D341Med (cell line): Measurements from ENCODE around the gene PDCD10.

Experiments
- DNase-seq: peaks from one replicate; pipeline ENCODE4 v3.0.0; 2012; ENCODE audit warnings: low spot score

The PDCD10 gene

GRCh38 chr3:167735233-167736138, 794 bp upstream of the PDCD10 start, which contains the start of gene SERPINI1:
SERPINI1 (plus strand) TSS chr3:167735721; CDS start chr3:167789129, 53,408 bp downstream.
- DNase-seq: peak; percentile 83

DNA sequence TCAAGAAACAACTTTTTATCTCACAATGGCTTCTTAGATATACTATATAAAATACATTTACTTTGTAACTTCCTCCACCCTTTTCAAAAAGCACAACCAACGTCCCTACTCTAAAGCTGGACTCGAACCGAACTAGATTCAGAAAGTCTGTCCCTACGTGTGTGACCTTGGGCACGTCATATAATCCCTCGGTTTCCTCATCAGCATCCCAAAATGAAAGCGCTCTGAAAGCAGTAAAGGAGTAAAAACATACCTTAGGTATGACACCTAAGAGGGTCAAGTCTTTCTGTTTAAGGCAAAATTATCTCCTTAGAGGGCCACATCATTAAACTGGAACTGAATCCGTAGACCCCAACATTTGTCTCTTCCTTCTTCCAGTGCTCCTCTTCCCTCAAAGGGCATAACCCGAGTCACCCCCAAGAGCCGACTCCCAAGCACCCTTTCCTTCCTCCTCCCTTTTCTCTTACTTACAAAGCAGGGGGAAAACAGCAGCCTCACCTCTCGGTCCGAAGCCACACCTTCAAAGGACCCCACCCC, 663 bp downstream of the PDCD10 start:
- DNase-seq: no peak

DNA sequence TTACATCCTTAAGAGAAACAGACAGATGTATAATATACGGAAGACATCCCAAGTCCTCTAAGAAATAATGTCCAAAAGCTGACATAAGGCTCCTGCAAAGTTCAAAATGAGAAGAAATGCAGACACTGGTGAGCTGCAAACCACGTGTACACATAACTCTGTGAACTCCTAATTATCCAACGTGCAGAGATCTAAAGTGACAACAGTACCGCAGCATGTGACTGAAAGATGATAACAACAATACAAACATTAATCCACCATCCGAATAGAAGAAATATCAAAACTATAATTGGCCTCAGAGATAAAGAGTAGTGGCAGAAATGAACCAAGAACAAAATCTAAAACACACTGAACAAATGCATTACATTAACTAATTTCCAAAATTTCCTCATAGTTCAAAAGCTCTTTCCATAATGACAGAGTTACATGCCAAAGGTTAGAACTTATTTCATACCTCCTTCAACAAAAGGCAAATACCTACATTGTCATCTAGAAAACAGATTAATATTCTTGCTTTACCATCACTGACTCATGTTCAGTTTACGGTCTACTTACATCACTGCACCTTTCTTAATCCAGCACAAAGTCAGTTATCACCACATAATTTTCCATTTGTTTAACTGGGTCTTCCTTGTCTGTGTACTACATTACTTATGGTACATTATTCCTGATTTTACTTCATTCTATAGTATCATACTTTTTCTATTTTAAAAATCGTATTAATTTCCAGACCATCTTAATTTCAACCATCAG, 2.2 kb downstream of the PDCD10 start:
- DNase-seq: no peak

DNA sequence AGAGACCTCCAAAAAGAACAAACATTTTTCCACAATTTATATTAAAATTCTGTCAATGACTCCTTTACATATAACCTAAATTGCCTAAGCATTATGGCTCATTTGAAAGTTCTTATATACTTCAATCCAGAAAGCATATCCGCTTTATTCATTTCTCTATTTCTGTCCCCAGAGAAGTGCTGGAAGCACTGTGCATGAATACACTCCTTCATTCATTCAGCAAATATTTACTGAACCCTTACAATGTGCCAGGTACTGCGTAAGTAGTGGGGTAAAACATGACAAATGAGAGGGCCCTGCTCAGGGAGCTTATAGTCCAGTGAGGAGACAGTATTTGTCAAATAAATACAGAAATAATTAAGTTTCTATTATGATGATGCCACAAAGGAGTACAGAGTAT, 3.3 kb downstream of the PDCD10 start:
- DNase-seq: no peak

DNA sequence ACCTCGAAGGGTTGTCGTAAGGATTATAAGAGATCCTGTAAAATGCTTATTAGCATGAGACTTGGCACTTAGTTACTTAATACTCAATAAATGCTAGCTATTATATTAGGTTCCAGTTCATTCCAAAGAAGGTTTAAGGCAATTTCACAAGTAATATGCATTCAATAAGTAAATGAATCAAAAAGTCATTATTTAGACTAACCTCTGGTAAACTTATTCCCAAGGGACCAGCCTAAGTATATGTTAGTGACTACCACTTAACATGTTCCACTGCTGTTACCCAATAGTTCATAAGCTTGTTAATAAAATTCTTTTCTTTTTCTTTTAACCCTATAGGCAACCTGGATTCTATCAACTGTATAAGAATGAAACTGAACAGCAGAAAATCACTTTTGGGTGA, 5.1 kb downstream of the PDCD10 start:
- no peak for DNase-seq

DNA sequence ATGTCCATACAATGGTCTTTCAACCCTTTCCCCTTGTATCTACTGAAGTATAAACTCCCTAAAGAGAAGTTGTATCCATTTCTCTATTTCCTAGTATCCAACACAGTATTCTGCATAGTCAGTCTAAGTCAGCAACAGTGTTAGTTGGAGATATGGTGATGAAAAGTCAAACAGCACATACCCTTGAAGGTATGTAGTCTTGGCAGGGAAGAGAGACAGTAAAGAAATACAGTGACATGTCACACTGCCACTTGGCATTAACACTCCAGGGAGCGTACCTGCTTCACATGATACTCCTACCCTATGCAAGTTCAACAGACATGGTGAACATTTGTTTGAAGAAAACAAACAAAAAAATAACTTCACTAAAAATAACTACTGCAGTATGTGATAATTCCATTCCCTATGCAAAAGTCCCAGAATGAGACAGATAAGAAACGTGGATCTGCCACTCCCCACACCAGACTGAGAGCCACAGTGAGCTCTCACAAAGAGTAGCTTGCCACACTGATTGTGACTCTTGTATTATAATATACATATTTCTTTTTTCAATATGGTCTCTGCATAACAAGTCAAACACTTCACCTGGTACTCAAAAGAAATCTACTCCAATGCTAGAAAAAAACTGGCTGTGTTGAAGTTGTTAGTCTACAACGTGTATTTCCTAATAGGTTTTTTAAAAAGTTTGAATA, 5.9 kb downstream of the PDCD10 start:
- DNase-seq: no peak

- no peak for DNase-seq
Observed at GRCh38 chr3:167728176-167728575, 6.5 kb downstream of the PDCD10 start.

GRCh38 chr3:167723872-167724271, 10.8 kb downstream of the PDCD10 start:
- DNase-seq: no peak

GRCh38 chr3:167723025-167723512, 11.6 kb downstream of the PDCD10 start:
- no peak for DNase-seq

GRCh38 chr3:167718582-167718981, 16.1 kb downstream of the PDCD10 start:
- no peak for DNase-seq

GRCh38 chr3:167716920-167717319, 17.8 kb downstream of the PDCD10 start:
- DNase-seq: no peak

DNA sequence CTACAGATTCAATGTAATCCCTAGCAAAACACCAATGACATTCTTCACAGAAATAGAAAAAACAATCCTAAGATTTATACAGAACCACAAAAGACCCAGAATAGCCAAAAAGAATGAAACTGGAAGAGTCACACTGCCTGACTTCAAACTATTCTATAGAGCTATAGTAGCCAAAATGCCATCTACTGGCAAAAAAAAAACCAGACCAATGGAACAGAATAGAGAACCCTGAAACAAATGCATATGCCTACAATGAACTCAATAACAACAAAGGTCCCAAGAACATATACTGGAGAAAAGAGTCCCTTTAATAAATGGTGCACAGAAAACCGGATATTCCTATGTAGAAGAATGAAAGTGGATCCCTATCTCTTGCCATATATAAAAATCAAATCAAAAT, 19.8 kb downstream of the PDCD10 start:
- DNase-seq: no peak

- DNase-seq: no peak
Observed at GRCh38 chr3:167712445-167712844, 22.2 kb downstream of the PDCD10 start.

DNA sequence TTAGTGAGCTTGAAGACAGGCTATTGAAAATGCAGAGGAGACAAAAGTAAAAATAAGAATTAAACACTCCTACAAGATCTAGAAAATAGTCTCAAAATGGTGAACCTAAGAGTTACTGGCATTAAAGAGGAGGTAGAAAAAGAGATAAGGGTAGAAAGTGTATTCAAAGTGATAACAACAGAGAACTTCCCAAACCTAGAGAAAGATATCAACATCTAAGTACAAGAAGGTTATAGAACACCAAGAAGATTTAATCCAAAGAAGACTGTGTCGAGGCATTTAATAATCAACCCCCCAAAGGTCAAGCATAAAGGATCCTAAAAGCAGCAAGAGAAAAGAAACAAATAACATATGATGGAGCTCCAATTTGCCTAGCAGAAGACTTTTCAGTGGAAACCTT, 23.3 kb downstream of the PDCD10 start:
- DNase-seq: no peak

GRCh38 chr3:167710552-167710951, 24.1 kb downstream of the PDCD10 start:
- no peak for DNase-seq

- DNase-seq: no peak
Observed at GRCh38 chr3:167709690-167710089, 25.0 kb downstream of the PDCD10 start.

GRCh38 chr3:167705840-167706239, 28.9 kb downstream of the PDCD10 start:
- DNase-seq: no peak

- DNase-seq: no peak
Observed at GRCh38 chr3:167700926-167701325, 33.8 kb downstream of the PDCD10 start.

- no peak for DNase-seq
Observed at GRCh38 chr3:167700046-167700445, 34.6 kb downstream of the PDCD10 start.

DNA sequence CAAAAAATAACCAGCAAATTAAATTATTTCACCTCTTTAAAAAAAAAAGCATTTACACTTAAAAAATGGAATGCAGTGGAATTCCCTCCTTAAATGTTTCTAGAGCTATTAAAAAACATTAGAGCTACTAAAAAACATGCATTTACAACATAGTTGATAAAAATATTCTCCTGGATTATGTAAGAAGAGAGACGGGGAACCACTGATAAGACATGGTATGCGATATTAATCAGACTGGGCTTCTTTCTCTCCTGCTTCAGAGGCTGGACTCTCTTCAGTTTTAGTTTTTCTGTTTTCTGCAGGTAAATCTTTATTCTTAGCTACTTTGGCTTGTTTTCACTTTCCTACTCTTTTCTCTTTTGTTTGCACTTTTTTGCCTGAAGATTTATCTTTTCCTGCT, 40.6 kb downstream of the PDCD10 start:
- no peak for DNase-seq

- DNase-seq: no peak
Observed at GRCh38 chr3:167691366-167691765, 43.3 kb downstream of the PDCD10 start.

GRCh38 chr3:167684388-167684993, 50.2 kb downstream of the PDCD10 start:
- peak; percentile 53 for DNase-seq
